HFFc6 (cell line): ENCODE data around the gene XXYLT1. TPM values are rescaled to one million over a fixed set of nuclear protein-coding genes. Genes with fewer than 3 reads are reported as not detected.

Experiments used
- DNase-seq: peaks from one replicate; pipeline ENCODE4 v3.0.0-alpha.2; 2018
- H3K27ac Mint-ChIP-seq: 2 replicates; pipeline ENCODE4 v1.8.0; 2020; ENCODE audit warnings: mild to moderate bottlenecking, mixed read lengths
- H3K27me3 Mint-ChIP-seq: 2 replicates; pipeline ENCODE4 v1.8.0; 2021; ENCODE audit warnings: mild to moderate bottlenecking, moderate library complexity, mixed read lengths; ENCODE audit not compliant: insufficient read depth
- H3K36me3 Mint-ChIP-seq: 2 replicates; pipeline ENCODE4 v1.8.0; 2021; ENCODE audit warnings: low read depth, mixed read lengths
- H3K4me1 Mint-ChIP-seq: 2 replicates; pipeline ENCODE4 v1.8.0; 2020; ENCODE audit warnings: low read depth, mixed read lengths
- H3K4me3 Mint-ChIP-seq: 2 replicates; pipeline ENCODE4 v1.8.0; 2020; ENCODE audit warnings: mild to moderate bottlenecking, moderate library complexity, mixed read lengths
- H3K9me3 Mint-ChIP-seq: 2 replicates; pipeline ENCODE4 v1.8.0; 2020; ENCODE audit warnings: mild to moderate bottlenecking, mixed read lengths
- CTCF ChIP-seq: fragments of 200-600 bp; sonication (generic); IDR thresholded peaks from 2 replicates; pipeline ENCODE4 v1.5.0; 2021; ENCODE audit warnings: antibody characterized with exemption, mild to moderate bottlenecking
- total RNA-seq, 6 experiments: library from RNA; stranded (reverse); fragmentation: NEBNext Ultra II Directional; extraction: Animal tissue kit (Norgen Biotek cat#: 25700); gene quantifications; 2 replicates in 1 of 6; 3 replicates in 5 of 6; pipeline ENCODE4 v1.2.3, GENCODE V29; 2021

Gene XXYLT1
- total RNA-seq, 6 experiments from 2014 or later: 16.9 to 24.2 (median 18.3) TPM

GRCh38 chr3:195113536-195114425 lies 157.2 kb downstream of the XXYLT1 start:
- H3K36me3 Mint-ChIP-seq: no peaks in the 10 kb centered on the region
- TF ChIP-seq CTCF: no peak
- H3K27ac Mint-ChIP-seq: no peak overlapping the region
- H3K9me3 Mint-ChIP-seq: no peaks in the 10 kb centered on the region
- DNase-seq: no peak
- H3K4me3 Mint-ChIP-seq: no peak overlapping the region
- no peaks in the 10 kb centered on the region; the same call in 1 of the 2 replicates for H3K27me3 Mint-ChIP-seq
- peaks cover 24% of the 10 kb centered on the region for H3K4me1 Mint-ChIP-seq

GRCh38 chr3:195113048-195113447 lies 157.9 kb downstream of the XXYLT1 start:
- no peaks in the 10 kb centered on the region; the same call in 1 of the 2 replicates for H3K27me3 Mint-ChIP-seq
- H3K9me3 Mint-ChIP-seq: no peaks in the 10 kb centered on the region
- H3K36me3 Mint-ChIP-seq: no peaks in the 10 kb centered on the region
- no peak overlapping the region for H3K27ac Mint-ChIP-seq
- no peak for TF ChIP-seq CTCF
- no peak overlapping the region for H3K4me3 Mint-ChIP-seq
- H3K4me1 Mint-ChIP-seq: peaks cover 18% of the 10 kb centered on the region
- DNase-seq: no peak

GRCh38 chr3:195112361-195112791 lies 158.6 kb downstream of the XXYLT1 start:
- TF ChIP-seq CTCF: no peak
- Mint-ChIP-seq H3K36me3 (no peaks in the 10 kb centered on the region), H3K4me1 (peaks cover 11% of the 10 kb centered on the region), H3K27me3 (no peaks in the 10 kb centered on the region; the same call in 1 of the 2 replicates), H3K27ac (no peak overlapping the region), H3K9me3 (no peaks in the 10 kb centered on the region), H3K4me3 (no peak overlapping the region)
- DNase-seq: no peak

- no peak for TF ChIP-seq CTCF
- no peaks in the 10 kb centered on the region for H3K9me3 Mint-ChIP-seq
- peaks cover 6% of the 10 kb centered on the region for H3K4me1 Mint-ChIP-seq
- no peak for DNase-seq
- no peaks in the 10 kb centered on the region; the same call in 1 of the 2 replicates for H3K27me3 Mint-ChIP-seq
- H3K36me3 Mint-ChIP-seq: no peaks in the 10 kb centered on the region
- no peak overlapping the region for H3K27ac Mint-ChIP-seq
- no peak overlapping the region for H3K4me3 Mint-ChIP-seq
Observed at GRCh38 chr3:195111766-195112165, 159.2 kb downstream of the XXYLT1 start.

- H3K9me3 Mint-ChIP-seq: no peaks in the 10 kb centered on the region
- no peak for DNase-seq
- H3K4me1 Mint-ChIP-seq: peaks cover 5% of the 10 kb centered on the region
- H3K36me3 Mint-ChIP-seq: no peaks in the 10 kb centered on the region; the same call in 1 of the 2 replicates
- no peak for TF ChIP-seq CTCF
- H3K27me3 Mint-ChIP-seq: no peaks in the 10 kb centered on the region; the same call in 1 of the 2 replicates
- no peak overlapping the region for H3K4me3 Mint-ChIP-seq
- no peak overlapping the region for H3K27ac Mint-ChIP-seq
Observed at GRCh38 chr3:195111319-195111705, 159.6 kb downstream of the XXYLT1 start.
